Thoracic aorta (tissue), 2 donors: ENCODE data around the gene PRPH. TPM values are rescaled to one million over a fixed set of nuclear protein-coding genes. Genes with fewer than 3 reads are reported as not detected.
"Not testable (repeated sequence)": the region's sequence is repeated elsewhere in the genome, so short reads cannot be mapped to it uniquely, and the experiment has no call there.

ENCODE experiments used
- ATAC-seq: fragments of 150-250 bp; one replicate; pipeline ENCODE4 v1.8.0; 2017; ENCODE audit warnings: low read depth; ENCODE audit not compliant: insufficient number of reproducible peaks, low FRiP score
- DNase-seq: peaks from one replicate; pipeline ENCODE4 v3.0.0-alpha.2; 2020; ENCODE audit warnings: low spot score
- H3K27ac ChIP-seq, 2 donors: fragments of 200-600 bp; sonication (generic); 1 replicate in 1 of 2; 2 replicates in 1 of 2; pipeline ENCODE4 v1.5.1; 2016; ENCODE audit warnings: mild to moderate bottlenecking in 2 of 2, moderate library complexity in 2 of 2
- H3K27me3 ChIP-seq: fragments of 200-600 bp; sonication (generic); replicated peaks from 2 replicates; pipeline ENCODE4 v1.6.0; 2016; ENCODE audit warnings: mild to moderate bottlenecking; ENCODE audit not compliant: insufficient read depth
- H3K36me3 ChIP-seq: fragments of 200-600 bp; sonication (generic); one replicate; pipeline ENCODE4 v1.5.1; 2016
- H3K4me1 ChIP-seq, 2 donors: fragments of 200-600 bp; sonication (generic); 1 replicate in 1 of 2; 2 replicates in 1 of 2; pipeline versions ENCODE4 v1.5.1 to v1.6.0; 2016; ENCODE audit warnings: low read depth in 2 of 2, mild to moderate bottlenecking in 1 of 2; ENCODE audit not compliant: control insufficient read depth in 1 of 2
- H3K4me3 ChIP-seq: fragments of 200-600 bp; sonication (generic); 2 replicates; pipeline ENCODE4 v1.5.1; 2016; ENCODE audit warnings: mild to moderate bottlenecking
- H3K9me3 ChIP-seq: fragments of 200-600 bp; sonication (generic); 2 replicates; pipeline ENCODE4 v1.5.1; 2016
- total RNA-seq, 2 donors: library from RNA; depleted of rRNA; stranded (reverse); fragments of >200 nt; gene quantifications; one replicate each; pipeline versions ENCODE4 v1.1.0 to v1.2.3, GENCODE V29; 2016
- TF ChIP-seq, protein P1 (sequence below): fragments of 200-600 bp; sonication (generic); IDR thresholded peaks from one replicate; pipeline ENCODE4 v1.5.1; 2019; ENCODE audit warnings: antibody characterized with exemption

The PRPH gene
- total RNA-seq, 2 donors from 2014 or later: 2.5 TPM; not detected in 1

GRCh38 chr12:49332441-49332861, 37.5 kb downstream of the PRPH start:
- peaks cover 6% of the 10 kb centered on the region for H3K27me3 ChIP-seq

GRCh38 chr12:49332891-49333371, 38.0 kb downstream of the PRPH start:
- TF ChIP-seq, protein P1, sequence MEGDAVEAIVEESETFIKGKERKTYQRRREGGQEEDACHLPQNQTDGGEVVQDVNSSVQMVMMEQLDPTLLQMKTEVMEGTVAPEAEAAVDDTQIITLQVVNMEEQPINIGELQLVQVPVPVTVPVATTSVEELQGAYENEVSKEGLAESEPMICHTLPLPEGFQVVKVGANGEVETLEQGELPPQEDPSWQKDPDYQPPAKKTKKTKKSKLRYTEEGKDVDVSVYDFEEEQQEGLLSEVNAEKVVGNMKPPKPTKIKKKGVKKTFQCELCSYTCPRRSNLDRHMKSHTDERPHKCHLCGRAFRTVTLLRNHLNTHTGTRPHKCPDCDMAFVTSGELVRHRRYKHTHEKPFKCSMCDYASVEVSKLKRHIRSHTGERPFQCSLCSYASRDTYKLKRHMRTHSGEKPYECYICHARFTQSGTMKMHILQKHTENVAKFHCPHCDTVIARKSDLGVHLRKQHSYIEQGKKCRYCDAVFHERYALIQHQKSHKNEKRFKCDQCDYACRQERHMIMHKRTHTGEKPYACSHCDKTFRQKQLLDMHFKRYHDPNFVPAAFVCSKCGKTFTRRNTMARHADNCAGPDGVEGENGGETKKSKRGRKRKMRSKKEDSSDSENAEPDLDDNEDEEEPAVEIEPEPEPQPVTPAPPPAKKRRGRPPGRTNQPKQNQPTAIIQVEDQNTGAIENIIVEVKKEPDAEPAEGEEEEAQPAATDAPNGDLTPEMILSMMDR: no peak
- ATAC-seq (no peak), DNase-seq (no peak)
- Histone ChIP-seq H3K4me3 (peak overlapping the region; percentile 54), H3K27me3 (peaks cover 6% of the 10 kb centered on the region), H3K9me3 (no peaks in the 10 kb centered on the region), H3K27ac (no peak overlapping the region), H3K36me3 (no peaks in the 10 kb centered on the region), H3K4me1 (peaks cover 0 to 8% of the 10 kb centered on the region in 2 donors)

More at GRCh38 chr12:49332441-49332861, 37.5 kb downstream of the PRPH start:
- Histone ChIP-seq H3K27ac (no peak overlapping the region), H3K4me3 (no peak overlapping the region), H3K9me3 (no peaks in the 10 kb centered on the region), H3K36me3 (no peaks in the 10 kb centered on the region), H3K4me1 (peaks cover 0 to 8% of the 10 kb centered on the region in 2 donors)
- no peak for ATAC-seq
- DNase-seq: no peak
- TF ChIP-seq, protein P1: no peak

DNA sequence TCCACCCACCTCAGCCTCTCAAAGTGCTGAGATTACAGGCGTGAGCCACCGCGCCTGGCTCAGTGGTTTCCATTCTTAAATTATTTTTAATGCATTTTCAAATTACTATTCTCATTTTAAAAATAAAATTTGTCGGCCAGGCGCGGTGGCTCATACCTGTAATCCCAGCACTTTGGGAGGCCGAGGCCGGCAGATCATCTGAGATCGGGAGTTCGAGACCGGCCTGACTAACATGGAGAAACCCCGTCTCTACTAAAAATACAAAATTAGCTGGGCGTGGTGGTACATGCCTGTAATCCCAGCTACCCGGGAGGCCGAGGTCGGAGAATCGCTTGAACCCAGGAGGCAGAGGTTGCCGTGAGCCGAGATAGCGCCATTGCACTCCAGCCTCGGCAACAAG, 38.8 kb downstream of the PRPH start:
- not testable (repeated sequence) for H3K9me3 ChIP-seq, H3K27ac ChIP-seq, H3K27me3 ChIP-seq, H3K4me1 ChIP-seq, ATAC-seq, H3K36me3 ChIP-seq, DNase-seq, H3K4me3 ChIP-seq

DNA sequence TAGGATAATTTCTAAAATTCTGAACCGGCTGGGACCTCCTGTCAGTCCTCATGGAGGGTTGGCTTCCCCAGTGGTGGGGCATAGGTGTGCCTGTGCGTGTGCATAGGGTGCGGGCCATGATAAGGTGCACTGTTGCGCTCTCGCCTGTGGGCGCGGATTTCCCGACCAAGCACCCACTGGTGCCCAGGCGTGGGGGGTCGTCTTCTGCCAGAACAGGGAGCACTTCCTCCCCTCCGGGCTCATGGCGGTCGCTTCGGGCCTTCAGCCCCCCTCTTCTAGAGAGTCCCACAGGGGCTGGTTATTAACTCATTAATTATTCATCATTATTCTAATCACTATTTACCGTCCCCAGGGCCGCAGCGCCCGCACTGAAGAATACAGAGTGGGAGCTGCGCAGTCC, 39.3 kb downstream of the PRPH start:
- TF ChIP-seq, protein P1: no peak
- no peak overlapping the region for H3K27ac ChIP-seq
- no peaks in the 10 kb centered on the region for H3K9me3 ChIP-seq
- peaks cover 0 to 8% of the 10 kb centered on the region in 2 donors for H3K4me1 ChIP-seq
- H3K27me3 ChIP-seq: peaks cover 6% of the 10 kb centered on the region
- H3K4me3 ChIP-seq: no peak overlapping the region
- H3K36me3 ChIP-seq: no peaks in the 10 kb centered on the region
- DNase-seq (no peak), ATAC-seq (no peak)

GRCh38 chr12:49334681-49335080, 39.7 kb downstream of the PRPH start:
- no peaks in the 10 kb centered on the region for H3K36me3 ChIP-seq
- H3K4me1 ChIP-seq: peaks cover 0 to 8% of the 10 kb centered on the region in 2 donors
- H3K9me3 ChIP-seq: no peaks in the 10 kb centered on the region
- ATAC-seq (no peak), DNase-seq (no peak)
- no peak overlapping the region for H3K4me3 ChIP-seq
- TF ChIP-seq, protein P1: no peak
- no peak overlapping the region for H3K27ac ChIP-seq
- H3K27me3 ChIP-seq: peaks cover 6% of the 10 kb centered on the region
